HG02852 (cell line): Measurements from ENCODE around the gene TRIM44.
A peak's percentile ranks its signal among the peaks of the same experiment; 100 is the strongest.
"Not testable (repeated sequence)": the region's sequence is repeated elsewhere in the genome, so short reads cannot be mapped to it uniquely, and the experiment has no call there.

Source experiments
- ATAC-seq: cut with Tn5 transposase; IDR thresholded peaks from one replicate; pipeline ENCODE4 v1.9.1; 2021; ENCODE audit warnings: mild to moderate bottlenecking, moderate library complexity; ENCODE audit not compliant: unreplicated experiment

TRIM44 gene

GRCh38 chr11:35632301-35632700 is 30.3 kb upstream of the TRIM44 start:
- no peak for ATAC-seq

DNA sequence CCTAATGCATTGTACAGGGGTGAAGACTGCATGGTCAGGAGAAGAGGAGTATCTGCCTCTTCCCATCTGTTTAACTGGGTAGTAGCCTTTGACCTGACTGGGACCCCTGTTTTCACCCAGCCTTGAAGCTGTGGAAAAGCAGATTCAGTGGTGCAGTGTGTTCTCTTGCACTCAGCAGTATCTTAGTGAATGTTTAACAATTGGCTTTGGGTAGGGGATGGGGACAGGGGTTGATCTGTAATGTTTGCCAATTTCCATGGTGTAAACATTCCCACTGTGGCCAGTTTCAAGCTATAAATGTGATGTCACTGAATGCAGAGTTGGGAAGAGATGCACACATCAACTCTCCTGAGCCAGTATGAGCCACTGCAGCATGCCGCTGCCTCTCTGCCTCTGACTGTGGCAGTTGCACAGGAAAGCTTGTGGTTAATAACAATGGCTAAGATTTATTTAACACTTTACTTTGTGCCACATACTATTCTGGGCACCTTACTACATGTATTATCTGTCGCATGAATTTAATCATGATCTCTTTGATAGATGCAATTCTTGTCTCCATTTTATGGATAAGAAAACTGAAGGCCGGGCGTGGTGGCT is 28.6 kb upstream of the TRIM44 start:
- no peak for ATAC-seq

DNA sequence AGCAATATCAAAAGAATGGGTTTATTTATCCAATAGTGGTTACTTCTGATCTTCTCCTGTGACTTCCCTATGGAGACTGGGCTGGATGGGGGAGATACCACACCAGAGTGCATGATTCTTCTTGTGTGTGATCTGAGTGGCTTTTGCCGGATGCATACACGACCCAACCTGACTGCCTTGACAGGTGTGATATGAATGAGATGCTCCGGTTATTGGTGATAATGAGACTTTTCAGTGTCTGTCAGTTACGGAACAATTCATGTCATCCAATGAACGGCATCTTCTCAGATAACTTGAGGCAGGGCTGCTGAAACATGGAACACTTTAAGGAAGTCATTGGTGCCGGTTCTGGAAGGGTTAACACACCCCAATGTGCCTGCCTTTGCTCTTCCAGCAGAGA is 26.6 kb upstream of the TRIM44 start:
- no peak for ATAC-seq

GRCh38 chr11:35639591-35640179 is 22.9 kb upstream of the TRIM44 start:
- no peak for ATAC-seq

DNA sequence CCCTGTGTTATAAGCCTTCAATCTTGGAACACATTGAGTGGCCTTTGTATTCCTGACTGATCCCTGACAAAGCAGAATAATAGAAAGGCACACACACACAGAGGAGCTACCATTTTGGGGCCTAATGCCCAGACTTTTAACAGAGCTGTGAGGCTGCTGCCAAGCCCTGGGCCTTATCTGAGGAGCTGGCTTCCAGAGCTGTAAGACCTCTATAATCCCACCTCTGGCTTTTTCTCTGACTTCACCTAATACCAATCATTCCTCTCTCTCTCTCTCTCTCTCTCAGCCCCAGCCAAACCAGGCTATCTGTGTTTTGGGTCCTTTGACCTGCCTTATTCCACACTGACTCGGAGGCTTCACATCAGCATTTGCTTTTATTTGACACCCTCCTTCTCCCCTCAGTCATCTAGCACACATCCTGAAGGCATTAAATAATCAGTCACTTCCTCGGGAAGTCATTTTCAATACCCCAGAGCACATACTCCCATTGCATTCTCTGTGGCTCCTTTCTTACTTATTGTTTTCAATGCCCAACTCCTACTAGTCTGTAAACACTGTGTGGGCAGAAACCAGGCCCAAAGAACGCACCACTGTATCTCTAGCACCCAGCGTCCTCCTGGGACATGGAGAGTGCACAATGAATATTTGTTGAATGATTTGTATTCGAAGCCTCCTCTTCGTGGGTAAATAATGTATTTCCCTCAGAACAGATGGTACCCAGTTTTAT is 21.2 kb upstream of the TRIM44 start:
- ATAC-seq = no peak

- no peak for ATAC-seq
Observed at GRCh38 chr11:35641964-35642363, 20.6 kb upstream of the TRIM44 start.

GRCh38 chr11:35647421-35648093 is 15.0 kb upstream of the TRIM44 start:
- ATAC-seq = no peak

DNA sequence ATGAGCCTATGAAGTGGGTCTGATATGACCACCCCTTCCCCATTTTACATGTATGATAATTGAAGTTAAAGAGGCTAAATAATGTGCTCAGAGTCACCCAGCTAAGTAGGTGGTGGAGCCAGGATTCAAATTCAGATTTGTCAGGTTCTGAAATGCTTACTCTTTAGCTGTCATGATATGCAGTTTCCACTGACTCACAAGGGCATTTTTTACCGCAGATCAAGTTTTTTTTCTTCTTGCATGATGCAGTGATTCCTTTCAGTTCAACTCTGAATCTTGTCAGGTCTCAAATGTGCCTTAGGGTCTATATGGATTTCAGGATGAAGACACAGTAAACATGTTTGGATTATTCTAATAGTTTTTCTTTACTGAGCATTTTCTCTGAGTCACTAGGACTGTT is 12.6 kb upstream of the TRIM44 start:
- no peak for ATAC-seq

- ATAC-seq = no peak
Observed at GRCh38 chr11:35650467-35650866, 12.1 kb upstream of the TRIM44 start.

DNA sequence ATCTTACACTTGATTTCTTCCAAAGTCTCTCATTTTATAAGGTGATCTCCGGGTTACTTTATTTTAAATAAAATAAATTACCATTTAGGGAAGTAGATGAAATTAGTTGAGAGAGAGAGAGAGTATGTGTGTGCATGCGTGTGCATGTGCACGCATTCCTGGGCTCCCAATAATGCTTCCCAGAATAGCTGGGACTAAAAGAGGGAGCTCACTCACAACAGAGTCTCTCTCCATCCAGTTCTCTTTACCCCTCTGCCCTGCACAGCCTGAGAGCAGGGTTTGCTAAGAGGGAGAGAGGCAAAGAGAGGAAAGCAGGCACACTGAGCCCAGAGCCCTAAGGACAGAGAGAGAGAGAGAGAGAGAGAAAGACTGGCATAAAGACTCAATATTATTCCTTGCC is 11.3 kb upstream of the TRIM44 start:
- no peak for ATAC-seq

DNA sequence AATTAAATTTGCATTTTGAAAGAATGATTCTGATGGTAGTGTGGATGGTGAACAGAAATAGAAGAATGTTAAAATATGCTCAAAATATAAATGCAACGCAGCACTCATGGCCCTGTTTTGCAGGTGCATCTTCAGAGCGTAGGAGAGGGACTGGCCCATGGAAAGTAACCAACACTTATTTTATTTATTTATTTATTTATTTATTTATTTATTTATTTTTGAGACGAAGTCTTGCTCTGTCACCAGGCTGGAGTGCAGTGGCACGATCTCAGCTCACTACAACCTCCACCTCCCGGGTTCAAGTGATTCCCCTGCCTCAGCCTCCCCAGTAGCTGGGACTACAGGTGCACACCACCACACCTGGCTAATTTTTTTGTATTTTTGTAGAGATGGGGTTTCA is 9.8 kb upstream of the TRIM44 start:
- ATAC-seq = not testable (repeated sequence)

DNA sequence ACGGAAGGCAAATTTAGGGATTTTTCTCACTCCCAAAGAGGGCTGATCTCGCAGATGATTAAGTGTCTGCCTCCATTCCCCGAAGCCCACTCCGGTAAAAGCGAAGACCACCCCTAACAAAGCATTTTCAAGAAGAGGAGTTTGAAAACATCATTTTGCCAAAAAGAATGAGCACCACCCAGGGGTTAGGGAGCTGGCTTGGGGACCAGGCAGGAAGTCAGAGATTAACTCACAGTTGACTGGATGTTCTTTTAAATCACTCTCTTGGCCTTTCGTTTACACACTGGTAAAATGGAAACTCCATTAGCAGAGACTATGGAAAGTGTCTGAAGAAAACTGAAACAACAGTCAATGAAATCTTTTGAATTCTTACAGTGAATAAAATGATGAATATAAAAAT is 7.9 kb upstream of the TRIM44 start:
- no peak for ATAC-seq

DNA sequence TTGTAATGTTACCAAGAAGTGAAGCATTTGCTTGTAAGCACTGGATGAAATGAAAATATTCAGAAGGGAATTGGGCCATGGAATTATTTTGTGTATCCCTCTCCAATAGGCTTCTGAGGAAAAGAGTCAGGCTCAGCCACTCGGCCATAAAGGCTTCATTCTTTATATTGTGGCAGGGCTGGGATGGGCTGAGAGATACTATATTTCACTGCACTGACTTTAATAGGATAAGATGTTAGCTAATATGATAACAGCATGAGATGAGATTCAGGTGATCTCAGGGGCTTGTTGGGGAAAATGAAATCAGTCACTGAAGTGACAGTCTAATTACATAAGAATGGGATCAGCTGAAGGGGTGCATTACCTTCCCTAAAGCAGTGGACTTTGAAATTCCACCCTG is 7.3 kb upstream of the TRIM44 start:
- ATAC-seq = no peak

DNA sequence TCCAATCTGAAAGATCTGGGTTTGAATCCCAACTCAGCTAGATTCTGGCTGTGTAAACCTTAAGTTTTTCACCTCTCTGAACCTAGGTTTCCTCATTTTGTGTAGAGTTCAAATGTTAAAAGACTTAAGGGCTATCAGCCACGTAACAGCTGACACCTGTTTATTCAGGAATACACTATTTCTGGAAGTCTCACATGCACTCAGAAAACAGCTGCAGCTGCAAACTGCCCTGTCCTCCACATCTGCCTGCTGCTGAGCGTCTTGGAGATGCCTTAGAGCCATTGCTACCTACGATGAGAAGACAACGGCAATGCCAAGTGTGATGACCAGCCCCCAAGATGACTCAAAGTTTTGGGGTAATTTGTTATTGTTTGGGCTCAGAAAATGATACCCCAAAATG is 6.7 kb upstream of the TRIM44 start:
- ATAC-seq = no peak

GRCh38 chr11:35658020-35658948 is 4.3 kb upstream of the TRIM44 start:
- ATAC-seq = no peak

DNA sequence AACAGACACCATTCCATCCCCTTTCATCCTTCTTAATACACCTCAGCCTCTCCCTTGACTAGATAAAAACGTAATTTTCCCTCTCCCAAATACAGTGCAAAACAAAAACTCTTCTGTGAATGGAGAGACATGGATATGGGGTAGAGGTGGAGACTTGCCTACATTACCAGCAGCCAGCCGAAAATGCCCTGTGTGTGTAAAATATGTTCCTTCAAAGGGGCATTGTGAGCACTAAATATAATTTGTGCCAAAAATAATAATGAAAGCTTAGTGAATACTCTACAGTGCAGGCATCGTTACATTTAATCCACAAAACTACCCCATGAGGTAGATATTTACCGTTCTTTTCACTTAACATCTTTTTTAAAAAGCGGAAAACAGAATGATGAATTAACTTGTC is 1.0 kb upstream of the TRIM44 start:
- ATAC-seq = no peak

- ATAC-seq = peak; percentile 45
Observed at GRCh38 chr11:35662061-35662648, 420 bp upstream of the TRIM44 start.

- no peak for ATAC-seq
Observed at GRCh38 chr11:35663408-35663702, 780 bp downstream of the TRIM44 start.

DNA sequence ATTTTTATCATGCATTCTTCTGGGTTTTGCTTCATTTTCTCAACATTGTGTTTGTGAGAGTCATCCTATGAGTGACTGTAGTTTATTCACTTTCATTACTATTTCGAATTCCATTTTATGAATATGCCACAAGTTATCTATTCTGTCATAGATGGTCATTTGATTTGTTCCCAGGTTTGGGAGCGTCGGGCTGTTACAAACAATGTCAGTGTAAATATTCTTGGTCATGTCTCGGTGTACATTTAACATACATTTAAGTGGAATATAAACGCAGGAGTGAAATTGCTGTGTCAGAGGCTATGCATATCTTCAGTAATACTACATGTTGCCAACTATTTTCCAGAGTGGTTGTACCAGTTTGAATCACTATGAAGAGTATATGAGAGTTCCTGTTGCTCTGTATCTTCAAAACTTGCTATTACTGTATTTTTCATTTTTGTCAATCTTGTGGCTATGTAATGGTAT is 2.4 kb downstream of the TRIM44 start:
- no peak for ATAC-seq

GRCh38 chr11:35667257-35667656 is 4.7 kb downstream of the TRIM44 start:
- no peak for ATAC-seq

GRCh38 chr11:35668350-35668749 is 5.8 kb downstream of the TRIM44 start:
- not testable (repeated sequence) for ATAC-seq
